T-helper 17 cell (primary cell): ENCODE data around the gene GP1BB. TPM values are rescaled to one million over a fixed set of nuclear protein-coding genes. Genes with fewer than 3 reads are reported as not detected.

Experiments
- ATAC-seq: fragments of 150-1000 bp; cut with Tn5 transposase; 2 replicates; pipeline ENCODE4 v1.10.0; 2021; ENCODE audit warnings: mild to moderate bottlenecking, moderate library complexity
- DNase-seq, 3 donors: peaks; one replicate each; pipeline versions ENCODE4 v3.0.0 to v3.0.0-alpha.2; 2020 to 2021
- H3K9me3 ChIP-seq: one replicate; pipeline ENCODE4 v1.7.0; 2013; ENCODE audit warnings: low read length, mild to moderate bottlenecking; ENCODE audit not compliant: control insufficient read depth, poor library complexity, severe bottlenecking
- H3K27ac Mint-ChIP-seq: one replicate; pipeline ENCODE4 v1.8.0; 2022; ENCODE audit warnings: mild to moderate bottlenecking, moderate library complexity, mixed read lengths
- H3K27me3 Mint-ChIP-seq: one replicate; pipeline ENCODE4 v1.8.0; 2022; ENCODE audit warnings: mixed read lengths
- H3K36me3 Mint-ChIP-seq: one replicate; pipeline ENCODE4 v1.8.0; 2022; ENCODE audit warnings: low read depth, mixed read lengths
- H3K4me1 Mint-ChIP-seq: one replicate; pipeline ENCODE4 v1.8.0; 2022; ENCODE audit warnings: mild to moderate bottlenecking, mixed read lengths
- H3K4me3 Mint-ChIP-seq: one replicate; pipeline ENCODE4 v1.8.0; 2022; ENCODE audit warnings: mild to moderate bottlenecking, moderate library complexity, mixed read lengths
- total RNA-seq, 4 donors: library from RNA in 2 of 4; stranded (reverse) in 2 of 4; gene quantifications; one replicate each; pipeline ENCODE4 v1.2.3 and lab custom pipeline; 2022 to 2026

Gene GP1BB
- total RNA-seq, 2 donors from 2014 or later, result 3.5 to 113 TPM

GRCh38 chr22:19740586-19740985 lies 17.2 kb downstream of the GP1BB start:
- Mint-ChIP-seq H3K27ac (no peak overlapping the region), H3K27me3 (no peaks in the 10 kb centered on the region), H3K36me3 (no peaks in the 10 kb centered on the region), H3K4me3 (no peak overlapping the region), H3K4me1 (no peaks in the 10 kb centered on the region)
- no peak for ATAC-seq
- no peak for DNase-seq
- no peaks in the 10 kb centered on the region for H3K9me3 ChIP-seq

GRCh38 chr22:19741053-19741452 lies 17.7 kb downstream of the GP1BB start:
- no peak overlapping the region for H3K4me3 Mint-ChIP-seq
- H3K27ac Mint-ChIP-seq, result no peak overlapping the region
- ATAC-seq (no peak), DNase-seq (no peak)
- H3K27me3 Mint-ChIP-seq, result no peaks in the 10 kb centered on the region
- no peaks in the 10 kb centered on the region for H3K4me1 Mint-ChIP-seq
- H3K9me3 ChIP-seq, result no peaks in the 10 kb centered on the region
- no peaks in the 10 kb centered on the region for H3K36me3 Mint-ChIP-seq

- no peak for ATAC-seq
- Mint-ChIP-seq H3K27ac (no peak overlapping the region), H3K27me3 (no peaks in the 10 kb centered on the region), H3K4me3 (no peak overlapping the region), H3K4me1 (no peaks in the 10 kb centered on the region), H3K36me3 (no peaks in the 10 kb centered on the region)
- H3K9me3 ChIP-seq, result no peaks in the 10 kb centered on the region
- no peak for DNase-seq
These were observed 19.1 kb downstream of the GP1BB start for GRCh38 chr22:19742160-19743066.

GRCh38 chr22:19743081-19743480 lies 19.7 kb downstream of the GP1BB start:
- no peaks in the 10 kb centered on the region for H3K9me3 ChIP-seq
- DNase-seq (no peak), ATAC-seq (no peak)
- Mint-ChIP-seq H3K36me3 (no peaks in the 10 kb centered on the region), H3K27ac (no peak overlapping the region), H3K27me3 (no peaks in the 10 kb centered on the region), H3K4me3 (no peak overlapping the region), H3K4me1 (no peaks in the 10 kb centered on the region)

- no peaks in the 10 kb centered on the region for H3K9me3 ChIP-seq
- H3K36me3 Mint-ChIP-seq, result no peaks in the 10 kb centered on the region
- no peak overlapping the region for H3K4me3 Mint-ChIP-seq
- no peaks in the 10 kb centered on the region for H3K4me1 Mint-ChIP-seq
- H3K27ac Mint-ChIP-seq, result no peak overlapping the region
- ATAC-seq (no peak), DNase-seq (no peak)
- no peaks in the 10 kb centered on the region for H3K27me3 Mint-ChIP-seq
These were observed 20.3 kb downstream of the GP1BB start for GRCh38 chr22:19743651-19744050.

- Mint-ChIP-seq H3K4me3 (no peak overlapping the region), H3K4me1 (no peaks in the 10 kb centered on the region), H3K27ac (no peak overlapping the region), H3K27me3 (no peaks in the 10 kb centered on the region), H3K36me3 (no peaks in the 10 kb centered on the region)
- ATAC-seq (no peak), DNase-seq (no peak)
- H3K9me3 ChIP-seq, result no peaks in the 10 kb centered on the region
These were observed 21.1 kb downstream of the GP1BB start for GRCh38 chr22:19744350-19745006.

- no peak overlapping the region for H3K27ac Mint-ChIP-seq
- H3K36me3 Mint-ChIP-seq, result no peaks in the 10 kb centered on the region
- H3K9me3 ChIP-seq, result no peaks in the 10 kb centered on the region
- DNase-seq (no peak), ATAC-seq (no peak)
- H3K4me3 Mint-ChIP-seq, result no peak overlapping the region
- no peaks in the 10 kb centered on the region for H3K4me1 Mint-ChIP-seq
- H3K27me3 Mint-ChIP-seq, result no peaks in the 10 kb centered on the region
These were observed 22.1 kb downstream of the GP1BB start for GRCh38 chr22:19745155-19746101.

- DNase-seq (no peak), ATAC-seq (no peak)
- Mint-ChIP-seq H3K36me3 (no peaks in the 10 kb centered on the region), H3K4me3 (no peak overlapping the region), H3K27ac (no peak overlapping the region), H3K27me3 (no peaks in the 10 kb centered on the region), H3K4me1 (no peaks in the 10 kb centered on the region)
- H3K9me3 ChIP-seq, result no peaks in the 10 kb centered on the region
These were observed 23.4 kb downstream of the GP1BB start for GRCh38 chr22:19746726-19747125.

GRCh38 chr22:19747551-19747950 lies 24.2 kb downstream of the GP1BB start:
- peaks cover 2% of the 10 kb centered on the region for H3K27me3 Mint-ChIP-seq

GRCh38 chr22:19748139-19748538 lies 24.8 kb downstream of the GP1BB start:
- no peaks in the 10 kb centered on the region for H3K4me1 Mint-ChIP-seq
- no peak overlapping the region for H3K4me3 Mint-ChIP-seq
- peaks cover 6% of the 10 kb centered on the region for H3K27me3 Mint-ChIP-seq
- no peaks in the 10 kb centered on the region for H3K9me3 ChIP-seq
- DNase-seq (no peak), ATAC-seq (no peak)
- no peak overlapping the region for H3K27ac Mint-ChIP-seq
- H3K36me3 Mint-ChIP-seq, result no peaks in the 10 kb centered on the region

More at GRCh38 chr22:19747551-19747950, 24.2 kb downstream of the GP1BB start:
- no peak for DNase-seq
- H3K27ac Mint-ChIP-seq, result no peak overlapping the region
- H3K4me3 Mint-ChIP-seq, result no peak overlapping the region
- no peaks in the 10 kb centered on the region for H3K4me1 Mint-ChIP-seq
- no peaks in the 10 kb centered on the region for H3K9me3 ChIP-seq
- no peak for ATAC-seq
- H3K36me3 Mint-ChIP-seq, result no peaks in the 10 kb centered on the region

- ATAC-seq (no peak), DNase-seq (no peak)
- no peak overlapping the region for H3K27ac Mint-ChIP-seq
- peaks cover 10% of the 10 kb centered on the region for H3K27me3 Mint-ChIP-seq
- H3K4me3 Mint-ChIP-seq, result no peak overlapping the region
- H3K36me3 Mint-ChIP-seq, result peaks cover 2% of the 10 kb centered on the region
- no peaks in the 10 kb centered on the region for H3K9me3 ChIP-seq
- no peaks in the 10 kb centered on the region for H3K4me1 Mint-ChIP-seq
These were observed 25.8 kb downstream of the GP1BB start for GRCh38 chr22:19748991-19749664.

- H3K27me3 Mint-ChIP-seq, result peaks cover 15% of the 10 kb centered on the region
- H3K36me3 Mint-ChIP-seq, result peaks cover 4% of the 10 kb centered on the region
- no peak overlapping the region for H3K27ac Mint-ChIP-seq
- no peaks in the 10 kb centered on the region for H3K9me3 ChIP-seq
- no peak for DNase-seq
- H3K4me1 Mint-ChIP-seq, result no peaks in the 10 kb centered on the region
- no peak for ATAC-seq
- H3K4me3 Mint-ChIP-seq, result no peak overlapping the region
These were observed 26.5 kb downstream of the GP1BB start for GRCh38 chr22:19749876-19750275.
